Pancreas (tissue), 10 donors: ENCODE data around the gene PNMA8A. TPM values are rescaled to one million over a fixed set of nuclear protein-coding genes. Genes with fewer than 3 reads are reported as not detected.

Experiments
- ATAC-seq, 4 donors: fragments of 200-7000 bp; cut with Tn5 transposase; one replicate each; pipeline versions ENCODE4 v1.8.0 to v1.9.1; 2020; ENCODE audit warnings: mild to moderate bottlenecking in 4 of 4, moderate library complexity in 4 of 4
- DNase-seq, 6 donors: peaks; one replicate each; pipeline ENCODE4 v3.0.0-alpha.2; 2020
- FAIRE-seq: peaks from 2 replicates; lab custom pipeline; 2012; peaks lifted over from hg19 to GRCh38; lab: Jason Lieb, UNC
- H3K27ac ChIP-seq, 4 donors: fragments of 200-600 bp; sonication (generic); 1 replicate in 3 of 4; 2 replicates in 1 of 4; pipeline versions ENCODE4 v1.5.0 to v1.8.0; 2020
- H3K27me3 ChIP-seq, 4 donors: fragments of 200-600 bp; one replicate each; pipeline ENCODE4 v1.8.0; 2021
- H3K36me3 ChIP-seq, 3 donors: fragments of 200-600 bp; sonication (generic) in 1 of 3; one replicate each; pipeline versions ENCODE4 v1.5.0 to v1.8.0; 2020 to 2021
- H3K4me1 ChIP-seq, 3 donors: fragments of 200-600 bp; one replicate each; pipeline ENCODE4 v1.8.0; 2021
- H3K4me3 ChIP-seq, 4 donors: fragments of 200-600 bp; sonication (generic) in 2 of 4; one replicate each; pipeline versions ENCODE4 v1.5.0 to v1.8.0; 2020 to 2021
- H3K9me3 ChIP-seq, 4 donors: fragments of 200-600 bp; one replicate each; pipeline ENCODE4 v1.8.0; 2021
- WGBS, 2 donors: extraction: QIAGEN DNeasy Blood & Tissue Kit; methylation state at CpG; one replicate each; pipeline ENCODE4 v1.1.7; 2013; 5-methylcytosine and 5-hydroxymethylcytosine counted together
- intact Hi-C, 3 donors: fragments of 100-400 bp; cut with DNase I; formaldehyde crosslinking; loops; one replicate each; pipeline versions ENCODE4 v1.11.1 to v1.14.2; 2022
- polyA plus RNA-seq, 2 donors: library from polyadenylated mRNA; stranded (reverse); fragments of 200-250 nt; gene quantifications; one replicate each; pipeline ENCODE4 v1.2.3, GENCODE V29; 2013
- total RNA-seq, 6 donors: library from RNA; stranded (reverse); fragmentation: NEBNext Ultra II Directional in 4 of 6; extraction: Animal tissue kit (Norgen Biotek cat#: 25700) in 4 of 6; gene quantifications; one replicate each; pipeline versions ENCODE4 v1.2.1 to v1.2.4, GENCODE V29; 2021 to 2023
- TF ChIP-seq, protein P1 (sequence below), 4 donors: fragments of 200-600 bp; sonication (generic) in 3 of 4; IDR thresholded peaks; one replicate each; pipeline versions ENCODE4 v1.5.0 to v1.8.0; 2021; ENCODE audit warnings: antibody characterized with exemption in 4 of 4
- donor health status: healthy with polysubstance abuse.
- donor health status: DM: no; HTN: no; CAD: no; lungs with moderate emphysema.
- donor health status: DM: no; HTN: no; CAD: no.
- donor health status: control.
- donor health status: control.
- donor health status: Bipolar disorder and iron deficiency.
- donor health status: DM: yes; HTN: yes; CAD: no.
- donor health status: DM: no; HTN: no; CAD: no.
- donor health status: DM: no; HTN: no; CAD: no.
- donor health status: DM: yes; HTN: yes; CAD: no.

The PNMA8A gene
- total and polyA plus RNA-seq, 8 donors, result 2.4 to 8.9 (median 5.8) TPM

GRCh38 chr19:46489445-46490272 lies 18.3 kb upstream of the PNMA8A start:
- Histone ChIP-seq H3K4me1 (peaks cover 0 to 5% (median 5%) of the 10 kb centered on the region in 3 donors), H3K27ac (no peak overlapping the region), H3K36me3 (no peaks in the 10 kb centered on the region), H3K4me3 (peak overlapping the region in 1 of 4 donors; percentile 20), H3K27me3 (no peaks in the 10 kb centered on the region), H3K9me3 (no peaks in the 10 kb centered on the region)
- 14 to 15% methylated on average over 48 to 52 of the region's 52 CpGs for WGBS, 2 donors
- FAIRE-seq (no peak), ATAC-seq (peak; percentile 20 to 65 (median 58)), DNase-seq (peak in 4 of 6 donors; percentile 46 to 73 (median 64))
- TF ChIP-seq, protein P1, sequence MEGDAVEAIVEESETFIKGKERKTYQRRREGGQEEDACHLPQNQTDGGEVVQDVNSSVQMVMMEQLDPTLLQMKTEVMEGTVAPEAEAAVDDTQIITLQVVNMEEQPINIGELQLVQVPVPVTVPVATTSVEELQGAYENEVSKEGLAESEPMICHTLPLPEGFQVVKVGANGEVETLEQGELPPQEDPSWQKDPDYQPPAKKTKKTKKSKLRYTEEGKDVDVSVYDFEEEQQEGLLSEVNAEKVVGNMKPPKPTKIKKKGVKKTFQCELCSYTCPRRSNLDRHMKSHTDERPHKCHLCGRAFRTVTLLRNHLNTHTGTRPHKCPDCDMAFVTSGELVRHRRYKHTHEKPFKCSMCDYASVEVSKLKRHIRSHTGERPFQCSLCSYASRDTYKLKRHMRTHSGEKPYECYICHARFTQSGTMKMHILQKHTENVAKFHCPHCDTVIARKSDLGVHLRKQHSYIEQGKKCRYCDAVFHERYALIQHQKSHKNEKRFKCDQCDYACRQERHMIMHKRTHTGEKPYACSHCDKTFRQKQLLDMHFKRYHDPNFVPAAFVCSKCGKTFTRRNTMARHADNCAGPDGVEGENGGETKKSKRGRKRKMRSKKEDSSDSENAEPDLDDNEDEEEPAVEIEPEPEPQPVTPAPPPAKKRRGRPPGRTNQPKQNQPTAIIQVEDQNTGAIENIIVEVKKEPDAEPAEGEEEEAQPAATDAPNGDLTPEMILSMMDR (IDR thresholded peaks at IDR 0.05), result peak in 1 of 4 donors; percentile 10
- intact Hi-C loops, result loop anchor here (5.0 to 10.0 kb wide), 5 partner anchors 87 to 207 kb away; no protein-coding TSS in a partner anchor

- no peak for FAIRE-seq
- intact Hi-C loops, result loop anchor here (5.0 kb wide), 3 partner anchors 86 to 96 kb away; no protein-coding TSS in a partner anchor
- Histone ChIP-seq H3K9me3 (no peaks in the 10 kb centered on the region), H3K27me3 (no peaks in the 10 kb centered on the region), H3K4me1 (peaks cover 0 to 5% (median 5%) of the 10 kb centered on the region in 3 donors), H3K27ac (no peak overlapping the region), H3K4me3 (no peak overlapping the region), H3K36me3 (no peaks in the 10 kb centered on the region)
- DNase-seq, result peak in 2 of 6 donors; percentile 54 to 69
- TF ChIP-seq, protein P1 (IDR thresholded peaks at IDR 0.05), result no peak
- WGBS, 2 donors, result 46 to 59% methylated on average over 11 of the region's 11 CpGs
- ATAC-seq, result no peak
These were observed 17.2 kb upstream of the PNMA8A start for GRCh38 chr19:46488551-46488950.

DNA sequence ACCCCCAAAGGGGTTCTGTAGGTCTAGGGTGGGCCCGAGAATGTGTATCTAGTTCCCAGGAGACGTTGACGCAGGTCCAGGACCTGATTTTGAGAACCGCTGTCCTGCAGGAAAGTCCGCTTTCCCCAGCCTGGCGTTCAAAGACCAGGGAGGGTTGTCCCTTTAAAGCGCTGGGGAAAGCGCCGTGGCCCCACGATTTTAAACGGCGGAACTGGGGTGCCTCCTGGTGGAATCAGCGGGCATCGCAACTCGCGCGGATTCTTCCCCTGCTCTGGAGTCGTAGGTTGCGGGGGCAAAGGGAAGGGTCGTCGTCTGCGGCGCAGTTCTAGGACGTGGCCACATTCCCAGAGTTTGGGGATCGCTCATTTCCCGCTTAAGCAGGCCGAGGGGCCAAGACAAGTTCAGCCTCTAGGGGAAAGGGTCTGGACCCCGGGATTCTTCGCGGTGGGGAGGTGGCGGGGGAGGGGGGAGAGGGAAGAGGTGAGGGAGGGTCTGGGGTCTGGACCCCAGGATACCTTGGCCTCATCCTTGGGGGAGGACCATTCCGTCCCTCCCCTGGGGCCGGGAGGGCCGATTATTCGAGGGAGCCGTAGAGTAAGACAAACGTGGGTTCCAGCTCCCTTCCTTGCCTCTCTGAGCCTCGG lies 16.6 kb upstream of the PNMA8A start:
- peaks cover 0 to 5% (median 5%) of the 10 kb centered on the region in 3 donors for H3K4me1 ChIP-seq
- TF ChIP-seq, protein P1 (IDR thresholded peaks at IDR 0.05), result peak; percentile 76 to 86 (median 82)
- H3K27ac ChIP-seq, result no peak overlapping the region
- peak; percentile 84 to 93 (median 90) for ATAC-seq
- peak; percentile 59 to 93 (median 82) for DNase-seq
- FAIRE-seq, result no peak
- H3K4me3 ChIP-seq, result peak overlapping the region in 2 of 4 donors; percentile 32 to 43
- no peaks in the 10 kb centered on the region for H3K36me3 ChIP-seq
- intact Hi-C loops, result loop anchor here (5.0 kb wide), 3 partner anchors 86 to 96 kb away; no protein-coding TSS in a partner anchor
- 5% methylated on average over 37 to 38 of the region's 38 CpGs for WGBS, 2 donors
- no peaks in the 10 kb centered on the region for H3K9me3 ChIP-seq
- no peaks in the 10 kb centered on the region for H3K27me3 ChIP-seq

DNA sequence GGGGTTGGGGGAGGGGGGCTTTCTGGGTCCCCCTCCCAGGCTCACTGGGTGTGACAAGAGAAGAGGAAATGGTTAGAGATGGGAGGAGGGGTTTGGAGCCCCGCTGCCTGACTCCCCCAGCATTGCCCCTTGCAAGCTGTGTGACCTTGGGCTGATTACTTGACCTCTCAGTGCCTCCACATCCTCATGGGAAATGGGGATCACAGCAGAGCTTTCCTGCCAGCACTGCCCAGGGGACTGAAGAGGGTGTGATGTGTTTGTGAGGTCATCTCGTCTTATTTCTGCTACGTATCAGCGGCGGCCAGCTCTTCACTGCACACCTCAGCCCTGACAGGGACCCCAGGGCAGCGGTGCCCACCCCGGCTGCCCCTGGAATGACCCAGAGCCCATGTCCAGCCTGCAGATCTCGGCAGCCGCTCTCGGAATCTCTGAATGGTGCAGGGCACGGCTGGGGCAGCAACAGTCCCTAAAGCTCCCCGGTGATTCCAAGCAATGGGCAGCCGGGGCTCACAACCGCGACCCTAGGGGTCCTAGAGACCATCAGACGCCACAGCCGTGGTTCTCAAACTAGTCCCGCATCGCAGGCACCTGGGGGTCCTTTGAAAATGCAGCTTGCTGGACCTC lies 15.9 kb upstream of the PNMA8A start:
- 10 to 13% methylated on average over 19 of the region's 19 CpGs for WGBS, 2 donors
- intact Hi-C loops, result loop anchor here (5.0 kb wide), 3 partner anchors 85 to 95 kb away; no protein-coding TSS in a partner anchor

More for the DNA sequence above, 15.9 kb upstream of the PNMA8A start:
- H3K36me3 ChIP-seq, result no peaks in the 10 kb centered on the region
- peaks cover 0 to 5% (median 5%) of the 10 kb centered on the region in 3 donors for H3K4me1 ChIP-seq
- no peak overlapping the region for H3K27ac ChIP-seq
- no peak for FAIRE-seq
- H3K9me3 ChIP-seq, result no peaks in the 10 kb centered on the region
- DNase-seq, result no peak
- no peaks in the 10 kb centered on the region for H3K27me3 ChIP-seq
- TF ChIP-seq, protein P1 (IDR thresholded peaks at IDR 0.05), result no peak
- peak overlapping the region in 2 of 4 donors; percentile 32 to 43 for H3K4me3 ChIP-seq
- ATAC-seq, result peak; percentile 16 to 29 (median 20)
